Epithelial cell of prostate (primary cell): Measurements from ENCODE around the gene STAU1.
"Not testable (repeated sequence)": the region's sequence is repeated elsewhere in the genome, so short reads cannot be mapped to it uniquely, and the experiment has no call there.

ENCODE experiments used
- DNase-seq: peaks from one replicate; pipeline ENCODE4 v3.0.0-alpha.2; 2011; ENCODE audit warnings: low read depth, low spot score
- H3K27ac ChIP-seq: fragments of 450-650 bp; 2 replicates; pipeline ENCODE4 v1.5.1; 2017; ENCODE audit warnings: mild to moderate bottlenecking

The STAU1 gene

GRCh38 chr20:49091104-49091503 lies 97.0 kb downstream of the STAU1 start:
- DNase-seq: no peak
- no peak overlapping the region for H3K27ac ChIP-seq

DNA sequence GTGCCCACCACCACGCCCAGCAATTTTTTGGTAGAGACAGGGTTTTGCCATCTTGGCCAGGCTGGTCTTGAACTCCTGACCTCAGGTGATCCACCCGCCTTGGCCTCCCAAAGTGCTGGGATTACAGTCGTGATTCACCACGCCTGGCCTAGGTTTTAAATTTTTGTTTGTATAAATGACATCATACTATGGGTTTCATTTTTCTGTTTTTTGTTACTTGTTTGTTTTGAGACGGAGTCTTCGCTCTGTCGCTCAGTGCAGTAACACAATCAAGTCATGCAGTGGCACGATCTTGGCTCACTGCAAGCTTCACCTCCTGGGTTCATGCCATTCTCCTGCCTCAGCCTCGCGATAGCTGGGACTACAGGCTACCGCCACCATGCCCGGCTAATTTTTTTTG lies 105.8 kb downstream of the STAU1 start:
- not testable (repeated sequence) for H3K27ac ChIP-seq, DNase-seq

GRCh38 chr20:49078310-49078709 lies 109.8 kb downstream of the STAU1 start:
- H3K27ac ChIP-seq: no peak overlapping the region
- no peak for DNase-seq

DNA sequence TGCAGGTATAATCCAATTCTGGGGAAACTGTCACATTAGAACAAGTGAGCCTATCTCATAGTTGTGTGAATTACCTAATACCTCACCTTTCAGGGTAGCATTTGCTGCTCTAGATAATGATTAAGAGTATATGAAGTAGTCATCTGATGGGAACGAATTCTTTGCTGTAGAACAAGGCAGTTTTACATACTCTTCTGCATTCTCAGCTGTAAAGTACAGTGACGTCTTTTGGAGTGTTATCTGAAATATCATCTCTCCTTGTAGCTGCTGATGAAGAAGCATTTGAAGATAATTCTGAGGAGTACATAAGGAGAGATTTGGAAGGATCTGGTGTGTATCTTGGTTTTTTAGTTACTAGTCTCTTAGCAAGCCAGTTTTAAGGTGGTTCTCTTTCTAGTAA lies 113.6 kb downstream of the STAU1 start:
- no peak overlapping the region for H3K27ac ChIP-seq
- DNase-seq: no peak
